ENCODE measurements around the gene ZNF536. TPM values are rescaled to one million over a fixed set of nuclear protein-coding genes. Genes with fewer than 3 reads are reported as not detected.

The ZNF536 gene
- total RNA-seq, 1 experiment from 2014 or later: not detected

- no peaks in the 10 kb centered on the region for H3K9me3 ChIP-seq (ENCODE audit: insufficient read depth, low read depth)
- POLR2A ChIA-PET (ENCODE audit: unreplicated experiment): no interaction called here
- H3F3A ChIP-seq (ENCODE audit: insufficient read depth, low read depth): no peaks in the 10 kb centered on the region
- no peak overlapping the region for H3K27ac ChIP-seq
- no peaks in the 10 kb centered on the region for H4K20me1 ChIP-seq (ENCODE audit: insufficient read depth)
- CTCF ChIA-PET: no interaction called here
- H3K4me3 ChIP-seq: no peak overlapping the region
- no TSS peak for BruUV-seq (replicated peaks)
- H2AFZ ChIP-seq: no peak overlapping the region
- H3K4me2 ChIP-seq: no peak overlapping the region
- intact Hi-C loops (cut with micrococcal nuclease; ENCODE audit: unreplicated experiment): no loop called here
- H3K4me1 ChIP-seq (replicated peaks; ENCODE audit: insufficient read depth): no peaks in the 10 kb centered on the region
- H3K79me2 ChIP-seq (ENCODE audit: low read depth): no peaks in the 10 kb centered on the region
- no peaks in the 10 kb centered on the region for H3K9me2 ChIP-seq (ENCODE audit: insufficient read depth)
- no peak for DNase-seq
- no peaks in the 10 kb centered on the region for H3K36me3 ChIP-seq (ENCODE audit: low read depth)
- peaks cover 46% of the 10 kb centered on the region for H3K27me3 ChIP-seq (ENCODE audit: insufficient read depth, low read depth)
- TF ChIP-seq EZH2 (IDR thresholded peaks at IDR 0.05; ENCODE audit: low read depth): no peak
- no peak for TF ChIP-seq CTCF (conservative IDR thresholded peaks at IDR 0.05)
These were observed 36.8 kb upstream of the ZNF536 start for GRCh38 chr19:30335306-30335886.

GRCh38 chr19:30336290-30336689 lies 35.9 kb upstream of the ZNF536 start:
- no peak overlapping the region for H3K4me2 ChIP-seq
- no peaks in the 10 kb centered on the region for H3F3A ChIP-seq (ENCODE audit: insufficient read depth, low read depth)
- no TSS peak for BruUV-seq (replicated peaks)
- H3K4me3 ChIP-seq: no peak overlapping the region
- H3K9me3 ChIP-seq (ENCODE audit: insufficient read depth, low read depth): no peaks in the 10 kb centered on the region
- H3K9me2 ChIP-seq (ENCODE audit: insufficient read depth): no peaks in the 10 kb centered on the region
- ChIA-PET POLR2A (ENCODE audit: unreplicated experiment) (no interaction called here), CTCF (no interaction called here)
- no peaks in the 10 kb centered on the region for H3K4me1 ChIP-seq (replicated peaks; ENCODE audit: insufficient read depth)
- H4K20me1 ChIP-seq (ENCODE audit: insufficient read depth): no peaks in the 10 kb centered on the region
- no peak overlapping the region for H2AFZ ChIP-seq
- H3K27me3 ChIP-seq (ENCODE audit: insufficient read depth, low read depth): peaks cover 52% of the 10 kb centered on the region
- no peak for TF ChIP-seq EZH2 (IDR thresholded peaks at IDR 0.05; ENCODE audit: low read depth)
- TF ChIP-seq CTCF (conservative IDR thresholded peaks at IDR 0.05): no peak
- no peaks in the 10 kb centered on the region for H3K79me2 ChIP-seq (ENCODE audit: low read depth)
- no peak overlapping the region for H3K27ac ChIP-seq
- intact Hi-C loops (cut with micrococcal nuclease; ENCODE audit: unreplicated experiment): no loop called here
- no peak for DNase-seq
- H3K36me3 ChIP-seq (ENCODE audit: low read depth): no peaks in the 10 kb centered on the region

GRCh38 chr19:30338041-30338456 lies 34.1 kb upstream of the ZNF536 start:
- Histone ChIP-seq H3K36me3 (ENCODE audit: low read depth) (no peaks in the 10 kb centered on the region), H3K27me3 (ENCODE audit: insufficient read depth, low read depth) (peaks cover 64% of the 10 kb centered on the region), H3K27ac (no peak overlapping the region), H3K4me3 (no peak overlapping the region), H3K9me2 (ENCODE audit: insufficient read depth) (no peaks in the 10 kb centered on the region), H3K4me2 (no peak overlapping the region), H3F3A (ENCODE audit: insufficient read depth, low read depth) (no peaks in the 10 kb centered on the region), H3K79me2 (ENCODE audit: low read depth) (no peaks in the 10 kb centered on the region), H3K9me3 (ENCODE audit: insufficient read depth, low read depth) (no peaks in the 10 kb centered on the region), H3K4me1 (replicated peaks; ENCODE audit: insufficient read depth) (no peaks in the 10 kb centered on the region), H4K20me1 (ENCODE audit: insufficient read depth) (no peaks in the 10 kb centered on the region), H2AFZ (no peak overlapping the region)
- ChIA-PET POLR2A (ENCODE audit: unreplicated experiment) (no interaction called here), CTCF (no interaction called here)
- intact Hi-C loops (cut with micrococcal nuclease; ENCODE audit: unreplicated experiment): no loop called here
- TF ChIP-seq CTCF (conservative IDR thresholded peaks at IDR 0.05) (no peak), EZH2 (IDR thresholded peaks at IDR 0.05; ENCODE audit: low read depth) (no peak)
- no peak for DNase-seq
- no TSS peak for BruUV-seq (replicated peaks)
